Measurements from ENCODE around the gene PCGF1.
A peak's percentile ranks its signal among the peaks of the same experiment; 100 is the strongest.

The PCGF1 gene

GRCh38 chr2:74507145-74507925 lies at the start of gene PCGF1:
Gene PCGF1 (minus strand): TSS chr2:74507695. CDS start chr2:74507668, 27 bp downstream.
- DNase-seq: peak; percentile 99

GRCh38 chr2:74556831-74557370 lies 49.4 kb upstream of the PCGF1 start:
- DNase-seq: peak; percentile 40

GRCh38 chr2:74556159-74556558 lies 48.7 kb upstream of the PCGF1 start:
- peak; percentile 60 for DNase-seq

GRCh38 chr2:74555610-74556103 lies 48.2 kb upstream of the PCGF1 start:
- peak; percentile 53 for DNase-seq

GRCh38 chr2:74554820-74555531 lies 47.5 kb upstream of the PCGF1 start:
- DNase-seq: peak; percentile 86

GRCh38 chr2:74553892-74554819 lies 46.7 kb upstream of the PCGF1 start, which contains the start of the genes DOK1 and LOXL3:
Gene DOK1 (plus strand): TSS chr2:74554720. CDS start chr2:74554755, 35 bp downstream.
Gene LOXL3 (minus strand): TSS chr2:74553942. CDS start chr2:74552634, 1,308 bp downstream.
- peak; percentile 97 for DNase-seq

- DNase-seq: peak; percentile 63
These were observed 45.7 kb upstream of the PCGF1 start for GRCh38 chr2:74552914-74553811.

GRCh38 chr2:74551942-74552913 lies 44.7 kb upstream of the PCGF1 start:
- peak; percentile 48 for DNase-seq

GRCh38 chr2:74551530-74551929 lies 44.0 kb upstream of the PCGF1 start:
- peak; percentile 24 for DNase-seq

- peak; percentile 47 for DNase-seq
These were observed 42.7 kb upstream of the PCGF1 start for GRCh38 chr2:74550231-74550630.

- DNase-seq: peak; percentile 74
These were observed 41.7 kb upstream of the PCGF1 start for GRCh38 chr2:74548900-74549826.

GRCh38 chr2:74548285-74548899 lies 40.9 kb upstream of the PCGF1 start:
- DNase-seq: peak; percentile 46

GRCh38 chr2:74546004-74546403 lies 38.5 kb upstream of the PCGF1 start:
- no peak for DNase-seq

GRCh38 chr2:74544634-74545033 lies 37.1 kb upstream of the PCGF1 start:
- DNase-seq: no peak

- no peak for DNase-seq
These were observed 35.5 kb upstream of the PCGF1 start for GRCh38 chr2:74542978-74543377.

- DNase-seq: no peak
These were observed 32.8 kb upstream of the PCGF1 start for GRCh38 chr2:74540291-74540690.

GRCh38 chr2:74538881-74539339 lies 31.4 kb upstream of the PCGF1 start:
- no peak for DNase-seq

GRCh38 chr2:74537140-74537539 lies 29.6 kb upstream of the PCGF1 start:
- DNase-seq: no peak
